Measurements from ENCODE around the gene CEP112. TPM values are rescaled to one million over a fixed set of nuclear protein-coding genes. Genes with fewer than 3 reads are reported as not detected.
"Not testable (repeated sequence)": the region's sequence is repeated elsewhere in the genome, so short reads cannot be mapped to it uniquely, and the experiment has no call there.

The CEP112 gene
- total RNA-seq, 1 donor from 2014 or later, result 24.5 TPM

GRCh38 chr17:65809366-65809765 is 382.6 kb downstream of the CEP112 start:
- H3K36me3 Mint-ChIP-seq (ENCODE audit: low read depth), result peaks cover 43% of the 10 kb centered on the region
- no peaks in the 10 kb centered on the region for H3K27me3 Mint-ChIP-seq (ENCODE audit: low read depth)
- no peak overlapping the region for H3K27ac Mint-ChIP-seq (ENCODE audit: unreplicated experiment)
- DNase-seq (ENCODE audit: low read depth, low spot score), result no peak
- peaks cover 26% of the 10 kb centered on the region for H3K9me3 Mint-ChIP-seq
- no peak for TF ChIP-seq CTCF (conservative IDR thresholded peaks at IDR 0.05)
- H3K4me3 Mint-ChIP-seq, result no peak overlapping the region
- H3K4me1 Mint-ChIP-seq, result no peaks in the 10 kb centered on the region

GRCh38 chr17:65808566-65808965 is 383.4 kb downstream of the CEP112 start:
- not testable (repeated sequence) for DNase-seq (ENCODE audit: low read depth, low spot score); H3K4me3 Mint-ChIP-seq; H3K4me1 Mint-ChIP-seq; H3K27me3 Mint-ChIP-seq (ENCODE audit: low read depth); H3K27ac Mint-ChIP-seq (ENCODE audit: unreplicated experiment)
- peaks cover 43% of the 10 kb centered on the region for H3K36me3 Mint-ChIP-seq (ENCODE audit: low read depth)
- H3K9me3 Mint-ChIP-seq, result peaks cover 26% of the 10 kb centered on the region

GRCh38 chr17:65807361-65807760 is 384.6 kb downstream of the CEP112 start:
- peaks cover 46% of the 10 kb centered on the region for H3K36me3 Mint-ChIP-seq (ENCODE audit: low read depth)
- no peak overlapping the region for H3K4me3 Mint-ChIP-seq
- TF ChIP-seq CTCF (conservative IDR thresholded peaks at IDR 0.05), result no peak
- peaks cover 33% of the 10 kb centered on the region for H3K9me3 Mint-ChIP-seq
- no peaks in the 10 kb centered on the region for H3K27me3 Mint-ChIP-seq (ENCODE audit: low read depth)
- no peak overlapping the region for H3K27ac Mint-ChIP-seq (ENCODE audit: unreplicated experiment)
- DNase-seq (ENCODE audit: low read depth, low spot score), result no peak
- no peaks in the 10 kb centered on the region for H3K4me1 Mint-ChIP-seq

GRCh38 chr17:65801513-65801912 is 390.4 kb downstream of the CEP112 start:
- DNase-seq (ENCODE audit: low read depth, low spot score), result no peak
- Mint-ChIP-seq H3K4me3 (no peak overlapping the region), H3K27ac (ENCODE audit: unreplicated experiment) (no peak overlapping the region), H3K27me3 (ENCODE audit: low read depth) (no peaks in the 10 kb centered on the region), H3K36me3 (ENCODE audit: low read depth) (peaks cover 32% of the 10 kb centered on the region), H3K9me3 (peaks cover 17% of the 10 kb centered on the region), H3K4me1 (no peaks in the 10 kb centered on the region)
- TF ChIP-seq CTCF (conservative IDR thresholded peaks at IDR 0.05), result no peak

- TF ChIP-seq CTCF (conservative IDR thresholded peaks at IDR 0.05), result no peak
- no peaks in the 10 kb centered on the region for H3K27me3 Mint-ChIP-seq (ENCODE audit: low read depth)
- H3K9me3 Mint-ChIP-seq, result peaks cover 14% of the 10 kb centered on the region
- no peak overlapping the region for H3K27ac Mint-ChIP-seq (ENCODE audit: unreplicated experiment)
- H3K4me3 Mint-ChIP-seq, result no peak overlapping the region
- H3K36me3 Mint-ChIP-seq (ENCODE audit: low read depth), result peaks cover 25% of the 10 kb centered on the region
- DNase-seq (ENCODE audit: low read depth, low spot score), result no peak
- no peaks in the 10 kb centered on the region for H3K4me1 Mint-ChIP-seq
Measured at GRCh38 chr17:65800655-65801054, 391.3 kb downstream of the CEP112 start.

- Mint-ChIP-seq H3K4me3 (no peak overlapping the region), H3K27me3 (ENCODE audit: low read depth) (no peaks in the 10 kb centered on the region), H3K4me1 (no peaks in the 10 kb centered on the region), H3K27ac (ENCODE audit: unreplicated experiment) (peak overlapping the region; percentile 43), H3K36me3 (ENCODE audit: low read depth) (peaks cover 25% of the 10 kb centered on the region), H3K9me3 (peaks cover 14% of the 10 kb centered on the region)
- TF ChIP-seq CTCF (conservative IDR thresholded peaks at IDR 0.05), result no peak
- DNase-seq (ENCODE audit: low read depth, low spot score), result no peak
Measured at GRCh38 chr17:65799869-65800268, 392.1 kb downstream of the CEP112 start.

All from neural crest cell (in vitro differentiated cells).